ENCODE measurements around the gene RNH1. TPM values are rescaled to one million over a fixed set of nuclear protein-coding genes. Genes with fewer than 3 reads are reported as not detected.

Gene RNH1
- total RNA-seq, 4 donors from 2014 or later = 206 to 378 (median 222) TPM

DNA sequence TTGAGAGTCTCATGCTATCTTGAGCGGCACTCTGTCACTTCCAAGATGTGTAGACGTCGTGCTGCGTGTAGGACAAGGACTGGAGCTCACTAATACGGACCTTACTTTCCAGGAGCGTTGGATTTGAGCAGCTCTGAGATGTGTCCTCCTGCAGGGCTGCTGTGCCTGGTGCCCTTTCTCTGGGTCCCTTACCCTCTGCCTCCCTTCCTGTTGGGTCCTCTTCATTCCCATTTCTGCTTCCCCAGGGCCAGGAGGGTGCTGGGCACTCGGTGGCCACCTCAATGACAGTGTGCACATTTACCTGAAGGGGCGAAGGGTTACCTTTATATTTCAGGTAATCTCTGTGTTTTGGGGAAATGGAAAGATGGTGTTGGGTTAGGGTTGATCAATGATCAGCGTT lies 53.0 kb downstream of the RNH1 start:
- DNase-seq = no peak
- Histone ChIP-seq H3K27ac (no peak overlapping the region), H3K4me1 (peaks cover 19 to 35% (median 21%) of the 10 kb centered on the region in 3 donors), H3K4me3 (no peak overlapping the region), H3K27me3 (no peaks in the 10 kb centered on the region), H3K9me3 (no peaks in the 10 kb centered on the region), H3K36me3 (peaks cover 0 to 49% (median 0%) of the 10 kb centered on the region in 3 donors)
- WGBS, 2 donors = 84 to 92% methylated on average over 8 to 9 of the region's 9 CpGs
- intact Hi-C loops (cut with DNase I) = no loop called here
- no peak for TF ChIP-seq POLR2A (IDR thresholded peaks at IDR 0.05)
- TF ChIP-seq CTCF (IDR thresholded peaks at IDR 0.05) = no peak

DNA sequence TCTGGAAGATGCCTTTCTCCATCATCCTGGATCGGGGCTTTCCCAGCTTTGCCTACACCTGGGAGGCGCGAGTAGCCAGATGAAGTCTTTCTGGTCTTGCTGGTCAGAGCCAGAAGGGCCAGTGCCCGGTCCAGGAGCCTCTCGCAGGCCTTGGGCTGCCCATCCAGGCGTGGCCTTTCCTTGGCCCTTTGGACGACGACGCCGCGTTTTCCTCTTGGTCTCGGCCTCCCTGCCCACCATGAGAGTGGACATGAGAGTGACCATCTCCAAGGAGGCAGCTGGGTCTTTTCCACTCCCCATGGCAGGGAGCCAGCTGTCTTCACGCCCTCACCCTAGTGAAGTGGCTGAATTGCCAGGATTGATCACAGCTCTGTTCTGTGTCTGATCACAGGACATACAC lies 53.5 kb downstream of the RNH1 start:
- WGBS, 2 donors = 96 to 100% methylated on average over 1 to 5 of the region's 13 CpGs
- DNase-seq = no peak
- no peak overlapping the region for H3K27ac ChIP-seq
- no peak for TF ChIP-seq POLR2A (IDR thresholded peaks at IDR 0.05)
- no peak for TF ChIP-seq CTCF (IDR thresholded peaks at IDR 0.05)
- peaks cover 21 to 39% (median 24%) of the 10 kb centered on the region in 3 donors for H3K4me1 ChIP-seq
- no peaks in the 10 kb centered on the region for H3K9me3 ChIP-seq
- H3K36me3 ChIP-seq = peaks cover 0 to 49% (median 0%) of the 10 kb centered on the region in 3 donors
- H3K27me3 ChIP-seq = no peaks in the 10 kb centered on the region
- H3K4me3 ChIP-seq = no peak overlapping the region
- intact Hi-C loops (cut with DNase I) = no loop called here

DNA sequence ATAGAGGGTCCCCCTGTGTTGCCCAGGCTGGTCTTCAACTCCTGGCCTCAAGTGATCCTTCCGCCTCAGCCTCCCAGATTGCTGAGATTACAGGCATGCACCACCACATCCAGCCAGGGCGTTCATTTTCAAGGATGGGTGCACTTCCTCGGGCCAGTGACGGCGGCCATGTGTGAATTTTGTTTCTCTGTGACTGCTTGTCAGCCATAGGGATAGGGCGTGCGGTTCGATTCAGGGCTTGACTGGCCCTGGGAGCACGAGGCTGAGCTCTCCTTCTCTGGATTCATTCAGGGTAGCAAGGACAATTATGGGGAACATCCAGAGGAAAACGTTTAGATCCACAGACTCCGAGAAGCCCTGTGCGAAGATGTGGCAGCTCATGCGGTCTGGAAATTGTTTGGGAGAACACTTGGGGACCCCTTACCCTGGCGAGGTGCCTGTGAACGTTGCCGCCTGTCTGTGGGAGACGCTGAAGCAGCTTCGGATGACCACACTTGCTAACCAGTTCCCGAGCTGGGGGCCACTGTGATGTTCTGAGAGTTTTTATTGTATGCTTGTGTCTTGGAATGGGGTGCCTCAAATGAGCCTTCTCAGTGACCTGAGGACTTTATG lies 54.0 kb downstream of the RNH1 start:
- WGBS, 2 donors = 89 to 90% methylated on average over 11 of the region's 19 CpGs
- no peaks in the 10 kb centered on the region for H3K27me3 ChIP-seq
- H3K4me1 ChIP-seq = peaks cover 21 to 43% (median 26%) of the 10 kb centered on the region in 3 donors
- H3K9me3 ChIP-seq = no peaks in the 10 kb centered on the region
- TF ChIP-seq CTCF (IDR thresholded peaks at IDR 0.05) = no peak
- TF ChIP-seq POLR2A (IDR thresholded peaks at IDR 0.05) = no peak
- H3K4me3 ChIP-seq = no peak overlapping the region
- intact Hi-C loops (cut with DNase I) = no loop called here
- DNase-seq = no peak
- no peak overlapping the region for H3K27ac ChIP-seq
- peaks cover 0 to 49% (median 0%) of the 10 kb centered on the region in 3 donors for H3K36me3 ChIP-seq

GRCh38 chr11:452203-452744 lies 54.8 kb downstream of the RNH1 start:
- Histone ChIP-seq H3K4me3 (no peak overlapping the region), H3K4me1 (peaks cover 21 to 50% (median 26%) of the 10 kb centered on the region in 3 donors), H3K27me3 (no peaks in the 10 kb centered on the region), H3K27ac (no peak overlapping the region), H3K9me3 (no peaks in the 10 kb centered on the region), H3K36me3 (peaks cover 0 to 42% (median 0%) of the 10 kb centered on the region in 3 donors)
- intact Hi-C loops (cut with DNase I) = no loop called here
- WGBS, 2 donors = 84 to 88% methylated on average over 3 to 8 of the region's 12 CpGs
- no peak for DNase-seq
- TF ChIP-seq POLR2A (IDR thresholded peaks at IDR 0.05) (no peak), CTCF (IDR thresholded peaks at IDR 0.05) (no peak)

- H3K4me1 ChIP-seq = peaks cover 21 to 55% (median 26%) of the 10 kb centered on the region in 3 donors
Measured at GRCh38 chr11:451738-452137, 55.3 kb downstream of the RNH1 start.

More at GRCh38 chr11:451738-452137, 55.3 kb downstream of the RNH1 start:
- Histone ChIP-seq H3K36me3 (peaks cover 0 to 37% (median 0%) of the 10 kb centered on the region in 3 donors), H3K4me3 (peak overlapping the region in 2 of 4 donors; percentile 91 to 100), H3K27ac (peak overlapping the region in 1 of 4 donors; percentile 95), H3K27me3 (no peaks in the 10 kb centered on the region), H3K9me3 (no peaks in the 10 kb centered on the region)
- 88 to 95% methylated on average over 8 to 11 of the region's 14 CpGs for WGBS, 2 donors
- intact Hi-C loops (cut with DNase I) = no loop called here
- DNase-seq = no peak
- TF ChIP-seq CTCF (IDR thresholded peaks at IDR 0.05) (no peak), POLR2A (IDR thresholded peaks at IDR 0.05) (no peak)
